ENCODE results near the gene TRIM63.

The TRIM63 gene

GRCh38 chr1:26023009-26023408, 44.4 kb downstream of the TRIM63 start:
- H3K4me3 ChIP-seq (ENCODE audit: low read length), result no peak overlapping the region; the same call in 1 of the 2 replicates
- no peak for TF ChIP-seq CTCF (conservative IDR thresholded peaks at IDR 0.05; ENCODE audit: low read length)

GRCh38 chr1:26022404-26022779, 45.0 kb downstream of the TRIM63 start:
- no peak for DNase-seq (ENCODE audit: low read depth)
- no peak for TF ChIP-seq CTCF (conservative IDR thresholded peaks at IDR 0.05; ENCODE audit: low read length)
- no peak overlapping the region for H3K4me3 ChIP-seq (ENCODE audit: low read length)

More at GRCh38 chr1:26023009-26023408, 44.4 kb downstream of the TRIM63 start:
- DNase-seq (ENCODE audit: low read depth), result no peak

- TF ChIP-seq CTCF (conservative IDR thresholded peaks at IDR 0.05; ENCODE audit: low read length), result no peak
- peak within 1 kb of the TSS; percentile 52 for H3K4me3 ChIP-seq (ENCODE audit: low read length)
- DNase-seq (ENCODE audit: low read depth), result no peak
Observed at GRCh38 chr1:26021647-26022403, 45.6 kb downstream of the TRIM63 start, which contains the start of gene EXTL1. Gene EXTL1 (plus strand): TSS chr1:26021775. CDS start chr1:26022647, 872 bp downstream.

- TF ChIP-seq CTCF (conservative IDR thresholded peaks at IDR 0.05; ENCODE audit: low read length), result no peak
- DNase-seq (ENCODE audit: low read depth), result no peak
- H3K4me3 ChIP-seq (ENCODE audit: low read length), result no peak overlapping the region; the same call in 1 of the 2 replicates
Observed at GRCh38 chr1:26020941-26021646, 46.3 kb downstream of the TRIM63 start.

- H3K4me3 ChIP-seq (ENCODE audit: low read length), result no peak overlapping the region
- DNase-seq (ENCODE audit: low read depth), result peak; percentile 56
- no peak for TF ChIP-seq CTCF (conservative IDR thresholded peaks at IDR 0.05; ENCODE audit: low read length)
Observed at GRCh38 chr1:26020330-26020768, 47.1 kb downstream of the TRIM63 start.

- peak; percentile 76 for DNase-seq (ENCODE audit: low read depth)
- TF ChIP-seq CTCF (conservative IDR thresholded peaks at IDR 0.05; ENCODE audit: low read length), result no peak
- no peak overlapping the region for H3K4me3 ChIP-seq (ENCODE audit: low read length)
Observed at GRCh38 chr1:26019641-26020315, 47.7 kb downstream of the TRIM63 start.

All from AG10803 (cell line).